GM19467 (cell line): ENCODE data around the gene SLC1A2.

Experiments used
- ATAC-seq: cut with Tn5 transposase; IDR thresholded peaks from one replicate; pipeline ENCODE4 v1.9.1; 2021; ENCODE audit warnings: mild to moderate bottlenecking, moderate library complexity; ENCODE audit not compliant: unreplicated experiment

SLC1A2 gene

DNA sequence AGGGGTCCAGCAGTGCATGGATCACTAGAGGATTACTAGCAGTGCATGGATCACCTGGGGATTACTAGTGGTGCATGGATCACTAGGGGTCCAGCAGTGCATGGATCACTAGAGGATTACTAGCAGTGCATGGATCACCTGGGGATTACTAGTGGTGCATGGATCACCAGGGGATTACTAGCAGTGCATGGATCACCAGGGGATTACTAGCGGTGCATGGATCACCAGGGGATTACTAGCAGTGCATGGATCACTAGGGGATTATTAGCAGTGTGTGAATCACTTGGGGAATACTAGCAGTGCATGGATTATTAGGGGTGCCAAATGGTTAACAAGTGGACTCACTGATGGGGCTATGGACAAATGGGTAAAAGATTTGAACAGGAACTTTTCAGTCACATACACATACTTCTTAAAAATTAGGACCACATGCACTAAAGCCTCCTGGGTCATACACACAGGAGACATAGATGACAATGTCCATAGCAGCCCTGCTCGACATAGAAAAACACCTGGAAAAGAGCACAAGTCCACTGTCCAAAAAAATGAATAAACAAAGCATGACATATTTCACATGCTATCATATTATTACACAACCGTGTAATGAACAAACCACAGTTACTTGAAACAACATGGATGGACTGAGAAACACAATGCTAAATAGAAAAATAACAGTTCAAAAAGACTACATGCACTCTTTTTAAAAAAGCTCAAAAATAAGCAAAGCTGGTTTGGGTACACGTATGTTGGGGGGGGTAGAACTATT is 170.6 kb downstream of the SLC1A2 start:
- no peak for ATAC-seq

DNA sequence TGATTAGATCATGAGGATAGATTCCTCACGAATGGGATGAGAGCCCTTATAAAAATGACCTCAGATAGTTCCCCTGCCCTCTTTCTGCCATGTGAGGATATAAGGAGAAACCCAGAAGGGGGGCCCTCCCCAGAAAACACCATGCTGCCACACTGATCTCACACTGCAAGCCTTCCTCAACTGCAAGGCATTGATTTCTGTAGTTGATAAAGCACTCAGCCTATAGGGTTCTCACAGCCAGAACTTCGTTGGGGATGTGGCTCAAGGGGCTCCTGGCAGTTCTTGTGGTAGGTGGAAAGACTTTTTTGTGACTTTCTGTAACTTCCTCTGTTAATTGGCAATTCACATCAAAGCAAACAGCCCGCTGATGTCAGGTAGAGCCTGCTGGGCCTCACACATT is 171.5 kb downstream of the SLC1A2 start:
- no peak for ATAC-seq

DNA sequence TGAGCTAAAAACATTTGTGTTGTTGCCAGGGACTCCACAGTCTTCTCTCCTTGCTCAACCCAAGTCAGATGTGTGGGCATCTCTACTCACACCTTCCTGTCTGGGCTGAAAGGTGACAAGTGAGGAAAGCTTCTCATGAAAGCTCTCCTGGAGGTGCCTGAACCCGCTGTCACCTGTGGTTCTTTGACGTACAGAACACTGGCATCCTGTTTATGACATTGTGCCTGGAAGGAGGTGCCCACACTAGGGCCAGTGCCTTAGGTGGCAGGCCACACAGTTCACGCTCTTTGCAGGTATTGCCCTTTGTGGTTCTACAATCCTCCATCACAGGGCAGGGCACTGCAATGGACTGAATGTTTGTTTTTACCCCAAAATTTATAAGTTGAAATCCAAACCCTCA is 171.9 kb downstream of the SLC1A2 start:
- no peak for ATAC-seq

DNA sequence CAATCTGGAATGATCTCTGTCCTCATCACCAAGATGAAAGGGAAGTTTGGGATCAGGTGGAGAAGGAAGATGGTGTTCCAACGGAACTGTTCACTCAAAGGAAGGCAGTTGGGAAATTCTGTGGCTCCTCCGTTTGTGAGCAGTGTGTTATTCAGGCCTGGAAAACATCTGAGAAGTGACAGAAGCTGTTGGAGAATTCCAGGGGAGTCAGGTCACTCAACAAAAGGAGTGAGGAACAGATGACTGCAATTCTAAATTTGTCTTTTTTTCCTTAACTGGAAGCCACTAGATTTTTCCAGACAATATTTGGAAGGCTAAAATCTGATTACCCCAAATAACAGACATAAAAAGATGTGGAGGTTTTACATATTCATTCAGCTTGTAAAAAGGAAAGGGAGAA is 172.6 kb downstream of the SLC1A2 start:
- ATAC-seq = no peak

DNA sequence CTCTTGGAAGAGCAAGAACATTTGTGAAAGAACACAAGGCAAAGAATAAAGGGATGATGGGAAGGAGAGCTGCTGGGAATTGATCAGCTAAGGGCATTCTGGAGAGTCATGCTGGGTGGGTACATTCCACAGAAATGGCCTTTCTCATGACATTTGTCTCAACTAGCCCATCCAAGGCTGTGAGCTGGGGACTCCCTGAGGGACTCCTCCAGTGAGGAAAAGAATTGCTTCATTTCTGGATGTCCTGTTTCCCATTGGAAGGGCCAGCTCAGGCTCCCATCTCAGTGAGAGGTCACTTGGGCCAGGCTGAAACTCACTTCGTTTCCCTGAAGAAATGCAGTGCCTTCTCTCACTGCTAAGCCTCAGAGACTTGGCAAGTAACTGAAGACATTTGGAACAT is 173.6 kb downstream of the SLC1A2 start:
- no peak for ATAC-seq

DNA sequence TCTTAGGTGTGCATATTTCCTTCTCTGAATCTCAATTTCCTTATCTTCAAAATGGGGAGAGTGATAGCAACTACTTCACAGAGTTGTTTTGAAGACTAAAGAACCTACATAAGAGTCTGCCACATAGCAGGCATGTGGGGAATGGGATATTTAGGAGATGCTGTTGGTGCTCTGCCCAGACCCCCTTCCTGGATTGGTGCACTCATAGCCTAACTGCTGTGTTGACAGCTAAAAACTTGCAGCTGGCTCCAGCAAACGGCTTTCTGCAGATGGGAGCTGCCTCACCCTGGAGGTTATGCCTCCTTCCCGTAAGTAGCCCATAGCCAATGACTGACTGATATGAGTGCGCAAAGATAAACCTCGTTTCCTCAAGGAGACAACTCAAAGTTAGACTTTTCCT is 174.3 kb downstream of the SLC1A2 start:
- no peak for ATAC-seq

DNA sequence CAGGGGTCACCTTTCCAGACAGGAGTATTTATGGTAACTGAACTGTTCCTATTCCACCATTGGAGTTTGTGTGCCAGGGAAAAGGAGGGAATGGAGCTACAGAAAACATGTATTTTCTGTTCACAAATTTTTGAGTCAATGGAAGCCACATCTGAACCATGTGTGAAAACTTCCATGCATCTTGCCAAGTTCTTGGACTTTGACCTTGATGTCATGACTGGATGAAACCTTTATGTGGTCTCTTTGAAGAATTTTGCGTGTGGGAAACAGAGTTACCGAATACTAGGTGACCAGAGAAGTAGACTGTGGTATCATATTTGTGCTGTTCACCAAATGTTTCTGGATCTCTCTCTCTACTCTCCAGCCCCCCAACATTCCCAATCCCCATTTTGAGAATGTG is 175.6 kb downstream of the SLC1A2 start:
- no peak for ATAC-seq

DNA sequence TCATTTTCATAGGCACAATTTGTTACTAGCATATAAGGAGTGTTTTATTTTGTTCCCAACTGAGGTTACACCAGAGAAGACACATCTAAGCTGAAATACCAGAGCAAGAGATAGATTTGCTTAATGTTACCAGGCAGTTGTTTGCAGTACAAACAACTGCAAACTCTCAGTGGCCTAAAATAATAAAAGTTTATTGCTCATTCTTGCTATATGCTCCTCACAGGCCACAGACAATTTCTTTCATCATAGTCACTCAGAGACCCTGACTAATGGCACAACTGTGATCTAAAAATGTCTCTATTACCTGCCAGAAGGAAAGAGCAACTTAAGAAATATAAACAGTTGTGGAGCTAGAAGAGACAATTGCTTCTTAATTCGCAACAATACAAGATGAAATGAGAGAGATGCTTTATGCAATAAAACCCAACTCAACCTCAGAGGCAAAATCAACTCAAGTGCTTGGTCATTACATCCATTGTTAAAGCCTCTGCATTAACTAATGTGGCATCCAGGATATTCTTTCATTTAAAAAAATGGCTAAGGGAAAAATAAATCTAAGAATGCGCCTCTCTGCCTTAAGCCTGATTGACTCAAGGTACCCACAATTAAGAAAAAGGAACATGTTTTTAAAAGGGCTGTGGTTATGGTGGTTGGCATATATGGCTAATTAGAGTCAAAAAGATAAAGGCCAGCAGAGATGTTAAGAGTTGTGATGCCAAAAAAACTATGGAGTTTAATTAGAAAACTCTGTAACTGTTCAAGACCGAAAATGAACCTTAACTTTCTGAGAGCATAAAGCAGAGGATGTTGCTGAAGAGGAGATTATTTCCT is 176.7 kb downstream of the SLC1A2 start:
- ATAC-seq = no peak

DNA sequence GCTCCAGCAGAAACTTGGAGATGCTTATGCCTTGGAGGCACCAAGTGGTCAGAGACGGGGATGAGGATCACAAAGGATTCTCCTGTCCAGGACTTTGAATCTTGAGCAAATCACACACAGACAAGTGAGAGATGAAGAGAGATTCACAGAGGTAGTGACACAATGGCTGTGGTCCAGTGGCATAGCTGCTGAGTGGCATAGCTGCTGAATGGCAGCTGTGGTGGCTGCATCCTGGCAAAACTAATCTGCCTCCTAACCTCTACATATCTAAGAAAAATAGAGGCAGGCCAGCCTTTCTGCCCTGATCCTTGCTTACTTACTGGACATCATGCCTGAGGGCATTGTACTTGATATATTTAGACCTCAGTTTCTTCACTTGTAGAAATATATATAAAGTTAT is 177.8 kb downstream of the SLC1A2 start:
- ATAC-seq = no peak

DNA sequence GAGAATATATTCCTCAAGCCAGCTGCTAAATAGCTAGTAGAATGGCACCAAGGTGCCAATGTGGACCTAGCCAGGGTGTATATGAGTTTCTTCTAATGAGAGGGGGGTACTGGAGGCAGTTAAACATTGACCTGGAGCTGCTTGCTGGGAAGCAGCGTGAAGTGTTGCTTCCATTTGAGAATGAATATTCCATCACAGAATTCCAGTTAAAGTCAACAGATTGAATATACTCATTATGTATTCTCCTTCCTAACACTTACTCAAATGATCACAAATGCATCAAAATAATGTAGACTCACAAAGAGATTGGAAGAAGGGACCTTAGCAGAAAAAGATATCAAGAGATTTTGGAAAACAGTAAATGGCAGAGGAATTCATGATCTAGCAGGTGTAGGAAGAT is 178.3 kb downstream of the SLC1A2 start:
- no peak for ATAC-seq

DNA sequence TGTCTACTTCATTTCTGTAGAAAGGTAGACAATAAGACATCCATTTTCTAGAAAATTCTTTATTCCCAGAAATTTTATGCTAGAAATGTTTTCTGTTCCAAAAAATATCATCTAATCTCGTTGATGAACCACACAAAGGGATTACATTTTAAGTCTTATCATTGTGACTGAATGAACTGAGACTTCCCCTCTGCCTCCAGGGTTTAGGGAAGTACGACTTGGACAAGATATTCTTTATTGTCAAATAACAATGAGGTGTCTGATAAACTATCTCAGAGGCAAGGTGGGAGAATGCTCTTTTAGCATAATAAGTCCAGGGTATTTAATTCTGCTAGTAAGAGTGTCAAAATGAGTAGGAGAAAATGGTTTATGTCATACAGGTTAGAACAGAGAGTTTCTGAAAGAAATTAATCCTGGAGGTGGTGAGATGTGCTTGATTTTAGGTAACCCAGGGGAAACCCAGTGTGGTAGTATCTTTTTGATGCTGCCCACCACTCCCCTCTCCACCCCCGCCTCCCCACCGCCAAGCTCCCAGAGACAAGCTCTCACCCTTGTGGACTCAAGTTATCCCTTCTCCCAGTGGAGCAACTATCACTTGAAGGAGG is 179.8 kb downstream of the SLC1A2 start:
- no peak for ATAC-seq

DNA sequence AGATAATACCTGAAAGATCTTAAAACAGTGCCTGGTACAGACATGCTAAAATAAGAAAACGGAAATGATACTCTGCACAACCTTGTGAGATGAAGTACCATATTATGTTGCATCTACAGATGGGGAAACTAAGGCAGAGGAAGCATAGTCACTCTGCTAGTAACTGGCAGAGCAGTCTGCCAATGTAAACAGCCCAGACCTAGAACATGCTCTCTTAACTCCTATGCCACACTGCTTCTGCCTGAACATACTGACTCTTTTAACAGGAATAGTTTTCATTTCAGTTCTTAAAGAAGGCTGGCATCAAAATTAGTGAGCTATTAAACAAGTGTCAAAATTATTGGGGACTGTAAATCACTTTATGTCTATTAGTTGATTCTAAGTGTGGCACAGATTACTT is 180.5 kb downstream of the SLC1A2 start:
- no peak for ATAC-seq

DNA sequence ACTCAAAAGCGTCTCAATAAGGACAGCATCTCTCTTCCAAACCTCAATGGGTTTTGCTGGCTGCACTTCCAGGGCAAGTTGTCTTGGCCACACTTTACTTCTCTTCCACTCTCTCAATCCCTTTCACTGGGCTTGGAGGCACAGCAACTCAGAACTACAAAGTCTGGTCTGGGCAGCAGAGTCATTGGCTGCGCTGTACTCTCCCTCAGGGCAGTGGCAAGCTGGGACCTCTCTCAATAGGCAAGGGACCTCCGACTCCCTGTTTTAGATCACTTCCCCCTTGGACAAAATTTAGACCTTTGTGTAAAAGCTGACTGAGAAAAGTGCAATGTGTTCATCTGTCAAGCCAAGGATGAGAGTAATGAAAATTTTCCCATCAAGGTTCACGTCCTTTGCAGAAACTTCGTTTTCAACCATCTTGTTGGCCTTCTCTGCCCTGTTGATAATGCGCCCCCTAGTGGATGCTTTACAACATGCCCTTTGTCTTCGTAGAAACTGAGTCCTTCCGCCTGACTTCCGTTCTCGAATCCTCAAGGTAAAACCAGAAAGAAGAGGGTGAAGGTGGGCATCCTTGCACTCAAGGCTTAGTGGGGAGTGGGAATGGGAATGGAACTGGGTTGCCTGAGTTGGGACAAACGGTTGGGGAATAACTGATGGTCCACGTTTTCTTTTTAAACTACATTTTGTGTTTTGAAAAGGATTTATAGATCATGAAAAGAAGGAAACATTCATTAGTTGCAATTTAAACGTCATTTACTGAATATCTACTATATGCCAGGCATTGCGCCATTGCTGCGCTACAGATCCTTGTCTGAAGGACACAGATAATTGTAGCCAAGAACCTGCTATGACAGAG is 181.3 kb downstream of the SLC1A2 start:
- ATAC-seq = no peak

DNA sequence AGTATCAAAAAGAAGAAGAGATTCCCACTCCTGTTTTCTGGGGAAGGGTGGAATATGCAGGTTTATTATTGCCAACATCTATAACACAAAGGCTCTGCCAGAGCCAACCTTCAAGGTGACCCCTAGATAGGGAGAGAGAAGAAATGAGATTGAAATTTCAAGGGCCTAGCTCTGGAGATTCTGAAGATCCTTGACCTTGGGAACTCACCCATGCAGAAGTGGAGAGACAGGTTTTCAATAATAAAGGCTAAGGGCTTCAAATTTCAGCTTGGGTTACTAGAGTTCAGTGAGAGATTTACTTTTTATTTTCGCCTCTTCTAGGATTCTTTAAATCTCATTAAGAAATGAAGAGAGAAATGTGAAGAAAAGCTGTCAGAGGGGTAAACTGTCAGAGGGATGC is 182.0 kb downstream of the SLC1A2 start:
- ATAC-seq = no peak

DNA sequence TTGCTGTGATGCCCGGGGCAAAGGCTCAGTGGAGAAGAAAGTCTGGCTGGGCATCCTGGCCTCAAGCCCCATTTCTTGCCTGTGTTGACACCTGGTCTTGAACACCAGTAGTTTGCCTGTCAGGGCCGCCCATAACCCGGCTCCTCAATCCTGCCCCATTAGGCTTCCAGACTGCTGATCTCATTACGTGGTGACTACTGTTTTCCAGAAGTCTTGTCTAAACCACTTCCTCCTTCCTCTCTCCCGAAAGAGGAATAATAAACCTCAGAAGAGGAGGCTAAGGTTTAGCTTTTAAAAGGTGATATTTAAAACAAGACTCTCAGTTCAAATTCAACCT is 182.7 kb downstream of the SLC1A2 start:
- no peak for ATAC-seq

DNA sequence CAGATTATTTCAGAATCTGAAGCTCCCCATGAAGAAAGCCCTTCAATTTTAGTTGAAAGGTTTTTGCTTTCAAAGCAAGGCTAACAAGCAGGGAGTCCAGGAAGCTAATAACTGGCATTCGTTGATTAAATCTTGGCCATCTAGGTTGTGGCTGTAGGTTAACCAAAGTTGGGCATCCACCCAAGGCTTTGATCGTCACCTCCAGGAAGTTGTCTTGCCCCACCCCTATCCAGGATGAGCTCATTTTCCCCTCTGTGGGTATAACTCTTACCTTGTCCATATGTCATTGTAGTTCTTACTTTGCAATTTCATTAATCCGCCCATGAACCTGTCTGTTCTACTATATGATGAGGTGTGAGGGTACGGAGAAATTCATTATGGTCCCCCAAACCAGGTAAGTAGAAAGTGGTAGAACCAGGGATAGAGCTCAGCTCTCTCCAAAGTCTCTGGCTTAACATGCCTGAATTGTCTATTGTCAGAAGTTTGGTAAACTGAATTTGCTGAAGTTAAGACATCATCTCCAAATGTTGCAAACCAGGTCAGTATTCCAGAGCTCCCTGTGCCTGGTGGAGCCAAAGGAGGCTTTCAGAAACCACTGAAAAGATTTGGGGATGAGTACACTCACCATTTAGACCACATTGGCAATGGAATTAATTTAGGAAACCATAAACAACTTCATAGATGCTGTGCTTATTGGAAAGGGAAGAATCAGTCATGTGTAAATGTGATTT is 183.3 kb downstream of the SLC1A2 start:
- no peak for ATAC-seq

DNA sequence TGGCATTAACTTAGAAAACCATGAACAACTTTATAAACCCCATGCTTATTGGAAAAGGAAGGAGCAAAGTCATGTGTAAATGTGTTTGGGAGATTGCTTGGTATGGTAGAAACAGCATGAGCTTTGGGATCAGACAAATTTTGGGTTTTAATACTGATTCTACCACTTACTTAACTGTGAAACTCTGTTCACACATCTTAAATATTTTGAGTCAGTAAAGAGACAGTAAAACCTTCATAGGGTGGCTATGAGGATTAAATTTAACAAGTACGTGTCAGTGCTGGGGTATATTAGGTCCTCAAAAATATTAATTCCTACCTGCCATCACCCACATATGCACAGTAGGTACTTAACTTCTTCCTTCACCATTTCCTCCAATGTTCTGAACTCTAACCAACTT is 183.9 kb downstream of the SLC1A2 start:
- no peak for ATAC-seq

DNA sequence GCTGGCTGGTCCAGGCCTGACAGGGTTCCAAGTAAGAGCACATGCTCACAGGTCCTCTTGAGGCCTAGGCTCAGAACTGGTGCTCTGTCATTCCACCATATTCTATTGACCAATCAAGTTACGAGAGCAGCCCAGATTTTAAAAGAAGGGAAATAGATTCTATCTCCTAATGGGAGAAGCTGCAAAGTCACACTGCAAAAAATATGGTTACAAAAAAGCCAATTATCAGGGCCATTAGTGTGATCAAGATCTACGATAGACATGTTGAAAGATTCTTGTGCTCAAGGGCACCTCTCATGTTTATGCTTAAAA is 184.2 kb downstream of the SLC1A2 start:
- ATAC-seq = no peak

DNA sequence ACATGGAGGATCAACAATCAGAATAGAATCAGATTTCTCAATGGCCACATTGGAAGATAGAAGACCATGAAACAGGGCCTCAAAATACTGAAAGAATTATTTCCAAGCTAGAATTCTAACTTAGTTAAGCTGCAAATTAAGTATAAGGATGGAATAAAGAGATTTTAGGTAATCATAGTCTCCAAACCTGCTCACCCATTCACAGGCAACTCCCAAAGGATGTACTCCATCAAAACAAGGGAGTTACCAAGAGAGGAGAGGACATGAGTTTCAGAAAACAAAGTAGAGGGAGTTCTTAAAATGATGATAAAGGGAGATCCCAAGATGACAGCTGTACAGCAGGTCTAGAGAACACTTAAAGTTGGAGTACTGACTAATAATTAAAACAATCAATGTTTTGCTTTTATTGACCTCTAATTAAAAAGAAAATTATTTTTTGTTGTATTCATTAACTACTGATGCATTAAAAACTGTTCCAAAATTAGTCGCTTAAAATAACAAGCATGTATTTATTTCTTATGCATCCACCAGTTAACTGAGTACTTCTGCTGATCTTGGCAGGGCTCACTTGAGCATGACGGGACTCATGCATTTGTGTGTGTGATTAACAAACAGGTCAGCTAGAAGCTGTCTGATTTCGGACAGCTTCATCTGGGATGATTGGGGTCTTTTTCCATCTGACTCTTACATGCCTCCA is 184.8 kb downstream of the SLC1A2 start:
- ATAC-seq = no peak

DNA sequence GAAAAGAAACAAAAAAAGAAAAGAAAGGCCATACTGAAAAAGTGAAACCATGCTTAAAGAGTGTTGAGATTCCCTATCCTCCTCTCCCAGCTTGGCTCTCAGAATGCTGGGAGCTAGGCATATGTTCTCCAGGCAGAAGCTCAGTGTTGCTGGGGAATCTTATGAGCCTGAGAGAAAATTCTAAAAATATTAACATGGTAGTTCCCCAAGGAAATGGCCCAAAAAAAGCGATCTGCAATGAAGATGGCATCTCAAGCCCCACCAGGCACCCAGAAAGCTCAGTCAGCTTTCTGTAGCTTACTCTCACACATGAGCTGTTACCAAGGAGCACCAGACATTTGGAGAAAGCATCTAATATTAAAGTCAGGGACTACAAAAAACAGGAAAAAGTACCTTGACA is 185.8 kb downstream of the SLC1A2 start:
- ATAC-seq = no peak
